Hindlimb muscle (tissue), 1 donor: ENCODE data around the gene MRPL4. TPM values are rescaled to one million over a fixed set of nuclear protein-coding genes. Genes with fewer than 3 reads are reported as not detected.
A peak's percentile ranks its signal among the peaks of the same experiment; 100 is the strongest.
"Not testable (repeated sequence)": the region's sequence is repeated elsewhere in the genome, so short reads cannot be mapped to it uniquely, and the experiment has no call there.

Experiments
- DNase-seq: peaks from one replicate; pipeline ENCODE4 v3.0.0-alpha.2; 2013
- polyA plus RNA-seq: library from polyadenylated mRNA; unstranded; fragments of 120-200 nt; gene quantifications from one replicate; pipeline ENCODE4 v1.2.1, GENCODE V29; 2013; ENCODE audit not compliant: insufficient read length

The MRPL4 gene
- polyA plus RNA-seq, 1 donor = 36.0 TPM

DNA sequence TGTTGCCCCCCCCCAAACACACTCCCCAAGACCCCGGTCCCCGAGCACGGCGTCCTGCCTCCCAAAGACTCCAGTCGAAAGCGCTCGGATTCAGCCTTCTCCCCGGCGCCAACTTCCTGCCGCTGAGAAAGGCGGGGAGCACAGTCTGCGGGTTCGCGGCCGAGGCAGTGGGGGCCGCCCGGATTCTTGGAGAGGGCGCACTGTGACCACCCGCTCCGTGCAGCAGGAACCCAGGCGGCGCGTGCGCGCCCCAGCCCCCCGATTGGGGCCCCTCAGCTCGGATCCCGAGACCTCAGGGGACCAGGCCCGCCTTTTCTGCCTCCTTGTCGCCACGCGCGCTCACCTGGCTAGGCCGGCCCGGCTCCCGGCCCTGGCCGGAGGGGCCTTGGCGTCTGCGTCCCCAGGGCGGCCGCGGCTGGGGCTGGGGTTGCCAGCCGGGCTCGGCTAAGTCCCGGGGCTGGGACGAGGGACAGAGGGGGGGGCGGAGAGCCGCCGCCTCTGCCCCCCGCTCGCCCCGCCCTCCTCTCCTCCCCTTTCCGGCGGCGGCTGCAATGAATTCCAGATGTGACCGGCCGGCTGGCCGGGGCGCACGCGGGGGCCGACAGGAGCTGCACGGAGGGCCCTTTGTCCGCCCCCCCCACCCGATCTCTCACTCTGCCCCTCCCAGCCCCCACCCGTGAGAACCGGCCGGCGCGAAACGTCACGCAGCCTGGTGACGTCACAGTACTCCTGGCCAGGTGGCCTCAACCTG, 21.0 kb upstream of the MRPL4 start, which contains the start of gene S1PR2:
TSS of gene S1PR2 (minus strand) at position 471 of the 751 bp plus-strand sequence. CDS start 6,426 bp downstream, outside the sequence.
- DNase-seq = peak; percentile 84

DNA sequence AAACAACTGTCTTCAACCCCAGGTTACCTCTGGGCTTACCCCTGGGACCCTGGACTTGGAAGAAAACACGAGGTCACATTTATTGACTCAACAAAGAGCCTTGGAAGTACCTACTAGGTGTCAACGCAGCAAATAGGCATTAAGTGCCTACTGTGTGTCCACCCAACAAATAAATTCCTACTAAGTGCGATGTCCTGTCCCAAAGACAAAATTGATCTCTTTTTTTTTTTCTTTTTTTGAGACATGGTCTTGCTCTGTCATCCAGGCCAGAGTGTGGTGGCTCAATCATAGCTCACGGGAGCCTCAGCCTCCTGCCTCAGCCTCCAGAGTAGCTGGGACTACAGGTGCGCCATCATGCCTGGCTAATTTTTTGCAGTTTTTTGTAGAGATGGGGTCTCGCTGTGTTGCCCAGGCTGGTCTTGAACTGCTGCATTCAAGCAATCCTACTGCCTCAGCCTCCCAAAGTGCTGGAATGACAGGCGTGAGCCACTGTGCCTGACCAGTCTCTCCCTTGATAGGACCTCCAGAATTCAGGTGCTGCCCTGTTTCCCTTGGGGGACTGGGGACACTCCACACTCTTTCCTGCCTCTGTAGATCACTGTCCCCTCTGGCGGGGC, 20.3 kb upstream of the MRPL4 start:
- no peak for DNase-seq

GRCh38 chr19:10233946-10234345, 18.1 kb upstream of the MRPL4 start:
- DNase-seq = no peak

- no peak for DNase-seq
These were observed 17.0 kb upstream of the MRPL4 start for GRCh38 chr19:10235003-10235402.

- DNase-seq = not testable (repeated sequence)
These were observed 16.6 kb upstream of the MRPL4 start for GRCh38 chr19:10235409-10235808.

- DNase-seq = no peak
These were observed 14.3 kb upstream of the MRPL4 start for GRCh38 chr19:10237702-10238101.

GRCh38 chr19:10238172-10238783, 13.7 kb upstream of the MRPL4 start:
- peak; percentile 92 for DNase-seq

DNA sequence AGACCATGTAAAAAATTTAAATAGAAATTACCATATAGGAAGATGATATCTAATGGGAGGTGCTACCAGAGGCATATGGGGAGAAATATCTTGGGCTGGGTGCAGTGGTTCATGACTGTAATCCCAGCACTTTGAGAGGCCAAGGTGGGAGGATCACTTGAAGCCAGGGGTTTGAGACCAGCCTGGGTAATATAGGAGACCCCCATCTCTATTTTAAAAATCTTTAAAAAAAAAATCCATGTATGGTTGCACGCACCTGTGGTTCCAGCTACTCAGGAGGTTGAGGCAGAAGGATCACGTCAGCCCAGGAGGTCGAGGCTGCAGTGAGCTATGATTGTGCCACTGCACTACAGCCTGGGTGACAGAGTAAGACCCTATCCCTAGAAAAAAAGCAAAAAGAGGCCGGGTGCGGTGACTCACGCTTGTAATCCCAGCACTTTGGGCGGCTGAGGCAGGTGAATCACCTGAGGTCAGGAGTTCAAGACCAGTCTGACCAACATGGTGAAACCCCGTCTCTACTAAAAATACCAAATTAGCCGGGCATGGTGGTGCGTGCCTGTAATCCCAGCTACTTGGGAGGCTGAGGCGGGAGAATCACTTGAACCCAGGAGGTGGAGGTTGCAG, 10.1 kb upstream of the MRPL4 start:
- DNase-seq = not testable (repeated sequence)

- DNase-seq = no peak
These were observed 8.4 kb upstream of the MRPL4 start for GRCh38 chr19:10243606-10244005.

GRCh38 chr19:10245189-10245939, 6.7 kb upstream of the MRPL4 start:
- no peak for DNase-seq

DNA sequence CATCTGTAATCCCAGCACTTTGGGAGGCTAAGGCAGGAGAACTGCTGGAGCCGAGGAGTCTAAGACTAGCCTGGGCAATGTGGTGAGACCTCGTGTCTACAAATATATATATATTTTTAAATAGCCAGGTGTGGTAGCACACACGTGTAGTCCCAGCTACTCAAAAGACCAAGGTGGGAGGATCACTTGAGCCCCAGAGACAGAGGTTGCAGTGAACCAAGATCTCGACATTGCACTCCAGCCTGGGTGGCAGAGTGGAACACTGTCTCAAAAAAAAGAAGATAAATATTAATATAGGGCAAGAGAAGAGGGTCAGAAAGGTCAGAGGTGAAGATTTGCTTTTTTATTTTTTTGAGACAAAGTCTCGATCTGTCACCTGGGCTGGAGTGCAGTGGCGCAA, 5.5 kb upstream of the MRPL4 start:
- DNase-seq = no peak

- no peak for DNase-seq
These were observed 693 bp downstream of the MRPL4 start for GRCh38 chr19:10252707-10253106.

DNA sequence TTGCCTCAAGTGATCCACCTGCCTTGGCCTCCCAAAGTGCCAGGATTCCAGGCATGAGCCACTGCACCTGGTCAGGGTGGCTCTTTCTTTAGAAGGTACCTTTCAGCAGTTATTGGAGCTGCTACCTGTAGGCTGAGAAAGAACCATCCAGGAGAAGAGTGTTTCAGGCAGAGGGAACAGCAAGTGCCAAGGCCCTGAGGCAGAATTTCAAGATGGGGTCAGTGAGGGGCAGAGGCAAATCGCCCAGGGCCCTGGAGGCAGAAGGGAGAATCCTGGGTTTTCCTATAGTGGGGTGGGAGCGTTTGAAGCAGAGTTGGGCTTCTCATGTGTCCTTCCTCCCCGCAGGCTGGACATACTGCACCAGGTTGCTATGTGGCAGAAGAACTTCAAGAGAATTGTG, 2.2 kb downstream of the MRPL4 start:
- no peak for DNase-seq

- DNase-seq = no peak
These were observed 3.3 kb downstream of the MRPL4 start for GRCh38 chr19:10255358-10255757.

DNA sequence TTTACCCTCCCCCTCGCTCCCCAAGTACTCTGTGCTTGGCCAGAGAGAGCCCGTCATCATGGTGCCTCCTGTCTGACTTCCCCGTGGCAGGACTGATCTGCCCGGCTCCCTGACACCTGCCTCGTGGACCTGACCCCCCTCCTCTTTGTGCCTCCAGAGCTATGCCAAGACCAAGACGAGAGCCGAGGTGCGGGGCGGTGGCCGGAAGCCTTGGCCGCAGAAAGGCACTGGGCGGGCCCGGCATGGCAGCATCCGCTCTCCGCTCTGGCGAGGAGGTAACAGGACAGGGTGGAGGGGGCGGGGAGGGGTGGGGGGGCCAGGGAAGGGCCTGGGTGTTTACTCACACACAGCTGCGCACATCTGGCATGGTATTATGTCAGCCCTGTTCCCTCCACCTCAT, 4.5 kb downstream of the MRPL4 start:
- no peak for DNase-seq

GRCh38 chr19:10256970-10257615, 5.1 kb downstream of the MRPL4 start:
- no peak for DNase-seq

DNA sequence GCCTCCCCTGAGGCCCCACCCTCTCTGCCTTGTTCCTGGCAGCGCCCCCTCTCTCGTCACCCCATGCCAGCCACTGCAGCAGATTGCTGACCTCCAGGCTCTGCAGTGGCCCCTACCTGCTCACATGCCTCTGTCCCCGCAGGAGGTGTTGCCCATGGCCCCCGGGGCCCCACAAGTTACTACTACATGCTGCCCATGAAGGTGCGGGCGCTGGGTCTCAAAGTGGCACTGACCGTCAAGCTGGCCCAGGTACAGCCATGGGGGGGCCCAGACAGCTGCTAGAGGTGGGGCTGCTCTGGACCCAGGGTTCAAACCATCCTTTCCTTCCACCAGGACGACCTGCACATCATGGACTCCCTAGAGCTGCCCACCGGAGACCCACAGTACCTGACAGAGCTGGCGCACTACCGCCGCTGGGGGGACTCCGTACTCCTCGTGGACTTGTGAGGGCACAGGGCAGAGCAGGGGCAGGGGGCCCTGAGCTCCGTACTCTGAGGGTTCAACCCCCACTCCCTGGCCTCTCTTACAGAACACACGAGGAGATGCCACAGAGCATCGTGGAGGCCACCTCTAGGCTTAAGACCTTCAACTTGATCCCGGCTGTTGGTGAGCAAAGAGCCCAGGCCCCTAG, 6.2 kb downstream of the MRPL4 start:
- DNase-seq = no peak

- peak; percentile 75 for DNase-seq
These were observed 7.3 kb downstream of the MRPL4 start for GRCh38 chr19:10259162-10259905.

DNA sequence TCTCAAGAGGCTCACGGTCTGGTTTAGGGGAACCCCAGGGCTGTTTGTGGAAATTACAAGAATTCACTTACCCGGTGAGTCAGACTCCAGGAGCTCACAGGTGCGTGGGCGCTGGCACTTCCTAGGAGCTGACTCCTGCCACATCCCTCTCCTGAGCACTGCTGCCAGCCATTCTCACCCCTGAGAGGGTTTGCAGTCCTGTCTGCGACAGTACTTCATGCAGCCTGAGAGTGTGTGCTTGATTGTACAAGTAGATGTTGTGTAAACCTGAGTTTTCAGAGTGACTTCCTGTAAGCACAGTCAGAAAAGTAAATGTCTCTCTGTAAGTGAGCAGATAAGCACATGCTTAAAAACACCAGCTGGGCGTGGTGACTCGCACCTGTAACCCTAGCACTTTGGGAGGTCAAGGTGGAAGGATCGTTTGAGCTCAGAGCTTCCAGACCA, 8.1 kb downstream of the MRPL4 start:
- no peak for DNase-seq

DNA sequence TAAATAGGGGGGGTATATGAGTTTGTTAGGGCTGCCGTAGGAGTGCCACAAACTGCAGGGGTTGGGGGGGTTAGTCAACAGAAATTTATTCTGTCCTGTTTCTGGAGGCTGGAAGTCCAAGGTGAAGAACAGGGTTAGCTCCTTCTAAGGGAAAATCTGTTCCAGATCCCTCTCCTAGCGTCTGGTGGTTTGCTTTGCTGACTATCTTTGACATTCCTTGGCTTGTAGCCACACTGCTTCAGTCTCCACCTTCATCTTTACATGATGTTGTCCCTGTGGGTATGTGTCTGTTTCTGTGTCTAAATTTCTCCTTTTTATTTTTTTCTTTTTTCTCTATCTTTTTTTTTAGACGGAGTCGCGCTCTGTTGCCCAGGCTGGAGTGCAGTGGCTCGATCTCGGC, 10.8 kb downstream of the MRPL4 start:
- no peak for DNase-seq

GRCh38 chr19:10266706-10267105, 14.7 kb downstream of the MRPL4 start:
- no peak for DNase-seq
